Putamen (tissue), 1 donor: ENCODE results near the gene MELK.

Experiments
- DNase-seq: peaks from one replicate; pipeline ENCODE4 v3.0.0-alpha.2; 2016; ENCODE audit warnings: low spot score

MELK gene

GRCh38 chr9:36676091-36676490 is 103.4 kb downstream of the MELK start:
- DNase-seq: no peak

GRCh38 chr9:36676778-36677485 is 104.2 kb downstream of the MELK start:
- no peak for DNase-seq

- no peak for DNase-seq
Observed at GRCh38 chr9:36677611-36678010, 104.9 kb downstream of the MELK start.

- no peak for DNase-seq
Observed at GRCh38 chr9:36679710-36680109, 107.0 kb downstream of the MELK start.

GRCh38 chr9:36686471-36686870 is 113.8 kb downstream of the MELK start:
- no peak for DNase-seq

- no peak for DNase-seq
Observed at GRCh38 chr9:36690412-36691168, 117.9 kb downstream of the MELK start.

GRCh38 chr9:36691671-36692070 is 119.0 kb downstream of the MELK start:
- no peak for DNase-seq

GRCh38 chr9:36698984-36699383 is 126.3 kb downstream of the MELK start:
- no peak for DNase-seq

- DNase-seq: no peak
Observed at GRCh38 chr9:36704148-36704547, 131.5 kb downstream of the MELK start.

GRCh38 chr9:36713515-36714490 is 141.1 kb downstream of the MELK start:
- DNase-seq: no peak

- DNase-seq: no peak
Observed at GRCh38 chr9:36716496-36716895, 143.8 kb downstream of the MELK start.

GRCh38 chr9:36717276-36717675 is 144.6 kb downstream of the MELK start:
- DNase-seq: no peak

- DNase-seq: no peak
Observed at GRCh38 chr9:36718612-36719011, 145.9 kb downstream of the MELK start.

- DNase-seq: no peak
Observed at GRCh38 chr9:36720043-36720442, 147.3 kb downstream of the MELK start.

- no peak for DNase-seq
Observed at GRCh38 chr9:36721846-36722588, 149.3 kb downstream of the MELK start.

GRCh38 chr9:36725777-36726356 is 153.2 kb downstream of the MELK start:
- DNase-seq: no peak
